Mucosa of stomach (tissue), 1 donor: ENCODE data around the gene METTL8.

ENCODE experiments used
- H3K27me3 ChIP-seq: one replicate; pipeline ENCODE4 v1.7.0; 2013; ENCODE audit warnings: mild to moderate bottlenecking, low read length; ENCODE audit not compliant: control insufficient read depth, insufficient read depth
- H3K36me3 ChIP-seq: one replicate; pipeline ENCODE4 v1.7.0; 2013; ENCODE audit warnings: low read length; ENCODE audit not compliant: control insufficient read depth, insufficient read depth
- H3K4me1 ChIP-seq: one replicate; pipeline ENCODE4 v1.7.0; 2013; ENCODE audit warnings: mild to moderate bottlenecking, low read length; ENCODE audit not compliant: control insufficient read depth, insufficient read depth
- H3K4me3 ChIP-seq: one replicate; pipeline ENCODE4 v1.7.0; 2013; ENCODE audit warnings: low read length
- H3K9ac ChIP-seq: one replicate; pipeline ENCODE4 v1.7.0; 2013; ENCODE audit warnings: mild to moderate bottlenecking, low read length, moderate library complexity
- H3K9me3 ChIP-seq: one replicate; pipeline ENCODE4 v1.7.0; 2013; ENCODE audit warnings: mild to moderate bottlenecking, low read length, moderate library complexity; ENCODE audit not compliant: control insufficient read depth
- donor health status: Pancreatic carcinoma.

The METTL8 gene

DNA sequence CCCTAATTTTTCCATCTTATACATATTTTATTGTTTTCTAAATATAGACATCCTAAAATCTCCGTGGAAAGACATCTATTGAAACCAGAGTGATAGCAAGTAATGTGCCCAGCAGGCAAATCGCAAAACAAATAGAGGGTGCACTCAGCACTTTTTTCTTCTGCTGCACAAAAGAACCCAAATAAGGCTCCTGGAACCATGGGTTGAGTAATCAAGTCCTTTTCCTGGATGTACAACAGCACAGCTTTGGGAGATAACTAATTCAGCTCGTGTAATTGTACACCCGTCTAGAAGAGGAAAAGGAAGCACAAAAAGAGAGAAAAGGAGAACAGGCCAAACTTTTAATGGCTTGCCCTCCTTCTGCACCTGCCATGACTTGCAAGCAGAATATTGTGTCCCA is 146.2 kb downstream of the METTL8 start:
- Histone ChIP-seq H3K27me3 (no peaks in the 10 kb centered on the region), H3K9me3 (no peaks in the 10 kb centered on the region), H3K4me3 (no peak overlapping the region), H3K36me3 (no peaks in the 10 kb centered on the region), H3K4me1 (no peaks in the 10 kb centered on the region), H3K9ac (no peak overlapping the region)

DNA sequence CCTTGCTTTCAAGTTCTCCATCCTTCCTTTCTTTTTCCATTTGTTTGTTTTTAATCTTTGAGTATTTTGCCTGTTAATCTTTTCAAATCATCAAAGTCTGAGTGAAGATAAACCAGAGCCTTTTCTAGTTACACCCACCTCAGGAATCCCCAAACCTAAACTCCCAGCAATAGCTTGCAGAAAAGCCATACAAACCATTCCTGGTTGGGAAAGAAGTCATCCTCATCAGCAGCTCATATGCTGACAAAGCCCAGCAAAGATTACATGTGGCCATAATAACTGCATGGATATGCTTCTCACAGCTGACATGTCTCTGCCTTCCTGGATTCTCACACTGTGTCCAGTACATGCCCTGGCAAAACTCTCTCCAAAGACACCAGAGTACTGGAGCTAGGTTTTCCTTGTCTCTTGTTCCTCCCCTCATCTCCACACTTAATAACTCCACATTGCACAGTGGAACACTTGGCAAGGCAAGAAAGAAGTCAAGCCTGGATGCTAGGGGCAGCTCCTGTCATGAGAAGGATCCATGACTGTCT is 146.7 kb downstream of the METTL8 start:
- H3K9me3 ChIP-seq: no peaks in the 10 kb centered on the region
- no peaks in the 10 kb centered on the region for H3K4me1 ChIP-seq
- no peaks in the 10 kb centered on the region for H3K36me3 ChIP-seq
- H3K9ac ChIP-seq: no peak overlapping the region
- no peak overlapping the region for H3K4me3 ChIP-seq
- no peaks in the 10 kb centered on the region for H3K27me3 ChIP-seq

DNA sequence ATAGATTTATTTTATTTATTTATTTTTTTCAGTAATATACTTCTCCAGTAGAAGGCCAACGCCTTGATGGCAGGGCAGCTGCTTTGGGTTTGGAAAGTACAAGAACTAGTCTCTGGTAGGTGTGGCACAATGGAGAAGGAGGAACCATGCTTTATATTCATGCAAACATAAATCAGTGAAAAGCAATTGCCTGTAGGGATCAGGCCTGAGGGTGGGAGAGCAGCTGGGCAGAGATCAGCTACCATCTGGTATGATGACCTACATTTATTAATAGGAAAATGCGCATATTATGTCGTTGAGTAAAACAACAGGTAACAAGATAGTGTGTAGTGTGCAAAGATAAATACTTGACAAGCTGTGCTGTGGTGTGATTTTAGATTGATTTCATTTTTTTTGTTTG is 152.7 kb downstream of the METTL8 start:
- H3K36me3 ChIP-seq: no peaks in the 10 kb centered on the region
- no peak overlapping the region for H3K4me3 ChIP-seq
- no peaks in the 10 kb centered on the region for H3K9me3 ChIP-seq
- no peaks in the 10 kb centered on the region for H3K27me3 ChIP-seq
- no peak overlapping the region for H3K9ac ChIP-seq
- no peaks in the 10 kb centered on the region for H3K4me1 ChIP-seq

DNA sequence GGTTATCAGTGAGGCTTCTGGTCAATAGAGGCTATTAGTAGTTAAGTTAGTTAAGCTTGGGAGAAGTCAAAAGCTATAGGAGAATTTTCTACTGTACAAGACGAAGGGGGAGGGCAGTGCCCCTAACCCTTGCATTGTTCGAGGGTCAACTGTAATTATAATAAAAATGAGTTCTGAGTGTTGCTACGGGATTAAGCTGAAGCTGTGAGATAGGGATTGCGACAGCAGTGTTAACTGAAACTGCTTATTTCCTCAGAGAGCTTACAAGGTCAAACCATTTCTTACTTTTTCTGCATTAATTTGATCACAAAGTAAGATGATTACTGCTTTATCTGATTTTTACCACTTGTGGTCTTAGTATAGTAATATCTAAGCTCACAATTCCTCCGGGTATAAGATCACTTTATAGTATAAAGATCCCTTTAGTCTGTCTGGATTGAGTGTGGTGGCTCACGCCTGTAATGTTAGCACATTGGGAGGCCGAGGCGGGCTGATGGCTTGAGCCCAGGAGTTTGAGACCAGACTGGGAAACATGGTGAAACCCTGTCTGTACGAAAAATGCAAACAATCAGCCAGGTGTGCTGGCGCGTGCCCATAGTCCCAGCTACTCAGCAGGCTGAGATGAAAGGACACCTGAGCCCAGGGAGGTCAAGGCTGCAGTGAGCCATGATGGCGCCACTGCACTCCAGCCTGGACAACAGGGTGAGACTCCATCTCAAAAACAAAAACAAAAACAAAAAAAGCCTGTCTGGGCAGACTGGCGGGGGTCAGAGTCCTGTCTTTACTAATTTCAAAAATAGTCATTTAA is 153.6 kb downstream of the METTL8 start:
- H3K4me3 ChIP-seq: no peak overlapping the region
- no peaks in the 10 kb centered on the region for H3K9me3 ChIP-seq
- no peaks in the 10 kb centered on the region for H3K36me3 ChIP-seq
- no peaks in the 10 kb centered on the region for H3K4me1 ChIP-seq
- H3K27me3 ChIP-seq: no peaks in the 10 kb centered on the region
- H3K9ac ChIP-seq: no peak overlapping the region

DNA sequence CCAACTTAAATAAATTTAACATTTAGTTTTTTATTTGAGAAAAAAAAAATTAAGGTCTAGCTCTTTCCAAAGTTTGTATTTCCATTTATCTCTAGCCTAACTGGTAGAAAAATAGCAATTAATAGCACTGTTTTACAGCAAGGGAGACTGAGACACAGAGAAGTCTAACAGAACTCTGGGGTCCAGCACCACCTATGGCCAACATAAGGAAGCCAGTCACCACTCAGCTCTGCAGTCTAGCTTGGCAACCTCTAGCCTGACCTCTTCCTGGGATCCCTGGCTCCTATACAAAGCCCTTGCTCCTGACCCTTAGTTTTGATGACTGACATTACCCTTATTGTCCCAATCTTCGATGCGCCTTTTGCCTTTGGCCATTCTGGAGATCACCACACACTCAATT is 159.0 kb downstream of the METTL8 start:
- no peaks in the 10 kb centered on the region for H3K4me1 ChIP-seq
- H3K9me3 ChIP-seq: no peaks in the 10 kb centered on the region
- no peaks in the 10 kb centered on the region for H3K36me3 ChIP-seq
- no peaks in the 10 kb centered on the region for H3K27me3 ChIP-seq
- H3K4me3 ChIP-seq: no peak overlapping the region
- no peak overlapping the region for H3K9ac ChIP-seq

DNA sequence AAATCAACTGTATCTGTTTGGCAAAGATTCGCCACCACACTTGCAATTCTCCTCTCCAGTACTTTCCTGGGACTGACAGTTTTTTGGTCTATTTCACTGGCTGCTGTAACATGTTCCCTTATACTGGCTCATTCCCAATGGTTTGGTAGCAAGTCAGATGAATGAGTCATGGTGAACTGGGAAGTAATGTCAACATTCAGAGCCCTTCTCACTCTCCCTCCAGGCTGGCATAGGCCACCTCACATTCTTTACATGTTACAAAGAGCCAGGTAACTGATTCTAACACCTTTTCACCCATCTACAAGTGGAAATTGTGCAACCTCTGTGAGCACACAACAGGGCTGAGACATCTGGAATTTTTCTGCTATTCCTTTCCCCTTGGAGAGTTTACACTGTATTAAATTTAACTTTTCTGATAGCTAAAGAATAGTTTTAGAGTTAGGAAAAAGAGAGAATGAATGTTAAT is 161.8 kb downstream of the METTL8 start:
- H3K9ac ChIP-seq: no peak overlapping the region
- no peaks in the 10 kb centered on the region for H3K27me3 ChIP-seq
- H3K4me3 ChIP-seq: no peak overlapping the region
- H3K36me3 ChIP-seq: no peaks in the 10 kb centered on the region
- H3K4me1 ChIP-seq: no peaks in the 10 kb centered on the region
- H3K9me3 ChIP-seq: no peaks in the 10 kb centered on the region

DNA sequence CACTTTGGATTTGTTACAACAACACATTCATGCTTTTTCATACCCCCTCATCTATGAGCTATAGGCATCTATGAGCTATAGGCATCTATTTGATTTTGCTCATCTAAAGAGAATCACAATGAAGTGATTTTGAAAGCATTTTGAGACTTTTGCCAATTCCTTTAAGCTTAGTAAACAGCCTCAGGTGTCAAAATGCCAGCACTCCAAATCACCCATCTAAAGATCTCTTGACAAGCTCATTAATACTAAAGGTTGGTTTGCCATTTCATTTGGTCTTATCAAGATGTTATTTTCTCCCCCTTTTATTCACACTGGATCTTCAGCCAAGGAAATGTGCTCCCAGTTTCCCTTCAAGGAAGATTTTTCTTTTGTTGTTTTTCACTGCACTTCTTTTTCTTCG is 162.4 kb downstream of the METTL8 start:
- Histone ChIP-seq H3K9me3 (no peaks in the 10 kb centered on the region), H3K36me3 (no peaks in the 10 kb centered on the region), H3K27me3 (no peaks in the 10 kb centered on the region), H3K9ac (no peak overlapping the region), H3K4me1 (no peaks in the 10 kb centered on the region), H3K4me3 (no peak overlapping the region)

DNA sequence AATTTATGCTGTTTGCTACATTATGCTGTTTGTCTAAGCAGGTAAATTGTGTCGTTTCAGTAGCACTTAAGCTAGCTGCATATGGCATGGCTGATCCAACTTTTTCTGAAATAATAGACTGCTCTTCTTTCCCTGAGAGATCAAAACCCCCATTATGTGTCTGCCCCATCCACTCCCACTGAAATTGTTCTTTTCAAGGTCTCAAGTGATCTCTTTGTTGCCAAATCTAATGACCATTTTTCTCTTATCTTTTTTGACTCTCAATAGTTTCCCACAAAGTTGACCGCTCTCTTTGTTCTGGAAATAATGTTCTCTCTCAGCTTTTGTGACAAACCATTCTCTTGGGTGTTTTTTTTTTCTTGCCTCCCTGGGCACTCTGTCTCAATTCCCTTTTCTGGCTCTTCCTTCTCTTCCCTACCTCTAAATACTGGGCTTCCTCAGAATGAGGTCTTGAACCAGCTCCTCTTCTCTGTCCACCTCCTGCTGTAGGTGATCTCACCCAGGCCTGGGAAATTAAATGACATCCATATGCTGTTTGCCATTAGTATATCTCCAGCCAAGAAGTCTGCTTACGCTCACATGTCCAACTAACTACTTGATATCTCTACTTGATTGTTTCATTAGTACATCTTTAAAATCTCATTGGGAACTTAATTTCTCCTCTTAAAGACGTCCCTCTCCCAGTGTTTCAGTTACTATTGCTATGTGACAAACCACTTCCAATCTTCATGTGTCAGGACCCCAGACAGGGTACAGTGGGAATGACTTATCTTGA is 165.7 kb downstream of the METTL8 start:
- no peak overlapping the region for H3K4me3 ChIP-seq
- no peaks in the 10 kb centered on the region for H3K9me3 ChIP-seq
- H3K36me3 ChIP-seq: no peaks in the 10 kb centered on the region
- no peaks in the 10 kb centered on the region for H3K27me3 ChIP-seq
- no peaks in the 10 kb centered on the region for H3K4me1 ChIP-seq
- no peak overlapping the region for H3K9ac ChIP-seq
